HG03378 (cell line): ENCODE data around the gene IGSF9B.
A peak's percentile ranks its signal among the peaks of the same experiment; 100 is the strongest.

ENCODE experiments used
- ATAC-seq: cut with Tn5 transposase; IDR thresholded peaks from one replicate; pipeline ENCODE4 v1.9.1; 2021; ENCODE audit warnings: mild to moderate bottlenecking, moderate library complexity; ENCODE audit not compliant: unreplicated experiment

Gene IGSF9B

DNA sequence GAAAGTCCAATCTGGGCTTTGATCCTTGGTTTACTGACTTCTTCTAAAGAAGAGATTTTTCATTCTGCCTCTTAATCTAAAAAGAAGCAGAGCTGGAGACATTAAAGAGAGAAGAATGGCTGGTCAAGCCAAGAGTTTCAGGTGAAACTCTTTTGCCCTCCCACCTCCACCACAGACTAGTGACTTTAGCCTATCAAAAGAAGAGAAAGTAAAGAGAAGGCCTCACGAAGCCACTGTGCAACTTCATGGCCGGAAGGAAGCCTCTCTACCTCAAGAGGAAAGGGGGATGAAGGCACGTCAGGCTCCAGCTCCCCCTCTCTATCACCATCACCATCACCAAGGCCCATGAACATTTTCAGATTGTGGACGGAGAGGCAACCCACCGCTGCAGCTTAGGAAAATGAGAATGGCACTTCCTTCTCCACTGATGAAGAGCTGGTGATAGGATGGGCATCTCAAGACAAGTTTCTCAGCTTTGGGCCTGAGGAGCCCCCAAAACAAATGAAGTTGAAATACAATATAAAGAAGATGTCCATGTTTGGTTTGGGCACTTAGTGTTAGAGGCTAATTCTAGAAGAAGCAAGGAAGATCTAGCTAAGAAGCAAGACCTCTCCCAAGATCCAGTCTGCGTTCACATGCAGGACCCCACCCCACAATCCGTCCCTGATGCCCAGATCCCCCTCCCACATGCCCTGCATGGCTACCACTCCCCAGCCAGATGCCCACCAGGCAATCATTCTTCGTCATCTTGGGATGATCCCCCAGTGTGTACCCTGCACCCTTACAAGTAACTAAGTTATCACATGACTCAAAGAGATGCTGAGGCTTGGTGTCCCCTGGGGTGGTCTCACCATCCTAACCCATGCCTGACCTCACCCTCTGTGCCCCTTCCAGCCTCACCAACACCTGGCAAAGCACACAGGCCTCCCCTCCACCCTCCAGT is 52.6 kb downstream of the IGSF9B start:
- no peak for ATAC-seq

DNA sequence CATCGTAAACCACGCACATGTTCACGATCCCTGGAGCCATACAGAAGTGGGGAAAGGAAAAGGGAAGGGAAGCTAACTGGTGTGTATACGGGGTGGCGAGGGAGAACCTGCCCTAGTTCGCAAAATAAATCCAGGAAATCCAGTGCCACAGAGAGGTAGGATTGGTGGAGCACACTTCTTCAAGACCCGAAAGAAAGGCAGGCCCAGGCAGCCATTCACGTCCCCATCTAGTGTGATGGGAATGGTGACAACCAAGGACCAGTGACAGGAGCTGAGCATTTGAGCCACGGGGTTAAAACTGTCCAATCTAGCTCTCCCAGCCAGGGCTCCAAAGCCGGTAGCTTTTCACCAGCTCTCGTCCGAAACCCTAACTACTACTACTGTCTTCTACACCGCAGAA is 53.7 kb downstream of the IGSF9B start:
- ATAC-seq: no peak

DNA sequence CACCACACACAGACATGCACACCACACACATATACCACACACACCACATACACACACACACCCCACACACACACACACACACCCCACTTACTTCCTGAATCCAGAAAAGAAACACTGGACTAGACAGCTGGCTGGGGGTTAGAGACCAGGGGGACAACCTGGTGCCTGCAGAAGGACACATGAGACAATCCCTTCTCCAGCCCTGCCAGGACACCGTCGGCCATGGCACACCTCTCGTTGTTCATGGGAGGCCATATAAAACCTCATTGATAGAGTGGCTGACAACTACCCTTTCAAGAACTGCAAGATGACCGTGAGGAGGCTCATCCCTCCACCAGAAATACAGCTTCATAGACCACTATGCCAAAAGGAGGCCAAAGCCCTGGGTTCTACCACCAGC is 54.3 kb downstream of the IGSF9B start:
- no peak for ATAC-seq

DNA sequence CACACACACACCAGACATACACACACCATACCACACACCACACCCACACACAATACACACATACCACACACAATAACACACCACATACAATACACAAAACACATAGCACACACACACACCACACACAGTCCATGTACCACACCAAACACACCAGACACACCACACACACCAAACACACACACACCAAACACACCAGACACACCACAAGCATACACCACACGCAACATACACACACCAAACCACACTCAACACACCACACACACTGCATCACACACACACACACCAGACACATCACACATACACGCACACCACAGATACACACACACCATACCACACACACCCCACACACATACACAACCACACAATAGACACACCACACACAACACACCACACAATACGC is 54.8 kb downstream of the IGSF9B start:
- no peak for ATAC-seq

DNA sequence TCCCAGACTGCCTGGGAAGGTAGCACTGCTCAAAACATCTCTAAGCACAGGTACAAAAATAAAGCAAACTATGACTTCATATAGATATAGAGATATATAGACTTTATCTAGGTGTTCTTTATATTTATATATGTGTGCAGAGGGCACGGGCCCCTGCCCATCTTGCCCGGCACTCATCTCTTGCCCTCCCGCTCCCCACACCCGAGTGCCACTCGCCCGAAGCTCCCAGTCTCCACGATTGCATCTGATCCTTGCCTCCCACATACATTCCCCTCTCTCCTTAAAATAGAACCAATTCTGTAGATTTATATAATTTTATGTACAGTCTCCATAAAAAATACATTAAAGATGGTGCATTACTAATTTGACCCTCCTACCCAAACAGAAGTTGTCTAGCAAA is 55.5 kb downstream of the IGSF9B start:
- no peak for ATAC-seq

DNA sequence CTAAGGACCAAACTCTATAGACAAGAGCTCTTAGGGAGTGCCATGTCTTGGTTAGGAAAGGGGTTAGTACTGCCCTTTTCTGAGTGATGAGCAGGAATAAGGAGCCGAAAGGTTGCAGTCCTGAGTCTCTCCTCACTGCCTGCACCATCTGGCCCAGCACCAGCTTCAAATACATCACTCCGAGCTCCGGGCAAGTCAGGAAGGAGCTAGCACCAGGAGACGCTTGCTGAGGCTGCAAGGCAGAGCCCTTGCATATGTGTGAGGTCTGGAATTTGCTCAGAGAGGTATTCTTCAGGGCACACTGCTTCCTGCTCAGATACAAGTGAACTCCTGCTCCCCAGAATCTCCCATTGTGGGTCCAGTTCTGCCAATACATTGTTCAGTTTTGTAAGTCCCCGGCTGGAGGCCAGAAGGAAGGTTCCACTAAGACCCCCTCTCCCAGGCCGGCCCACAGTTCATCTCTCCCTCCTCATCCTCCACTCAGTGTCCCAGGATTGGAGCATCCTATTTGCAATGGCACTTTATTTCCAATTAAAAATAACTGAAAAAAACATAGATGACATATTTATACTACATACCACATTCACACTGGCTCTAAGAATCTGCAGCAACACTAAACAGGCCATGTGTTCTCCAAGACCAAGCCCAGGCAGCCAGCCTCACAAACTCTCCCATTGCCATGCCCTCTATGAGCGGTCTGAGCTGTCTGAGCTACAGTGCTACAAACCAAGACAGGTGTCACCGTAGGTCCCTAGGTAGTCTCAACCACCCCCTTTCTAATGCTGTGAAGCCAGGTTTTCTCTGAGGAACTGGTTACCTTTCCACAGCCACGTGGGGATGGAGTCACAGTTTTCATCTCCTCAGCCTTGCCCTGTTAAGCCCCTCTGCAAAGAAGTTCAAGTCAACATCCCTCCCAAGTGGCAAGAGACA is 56.3 kb downstream of the IGSF9B start:
- no peak for ATAC-seq

DNA sequence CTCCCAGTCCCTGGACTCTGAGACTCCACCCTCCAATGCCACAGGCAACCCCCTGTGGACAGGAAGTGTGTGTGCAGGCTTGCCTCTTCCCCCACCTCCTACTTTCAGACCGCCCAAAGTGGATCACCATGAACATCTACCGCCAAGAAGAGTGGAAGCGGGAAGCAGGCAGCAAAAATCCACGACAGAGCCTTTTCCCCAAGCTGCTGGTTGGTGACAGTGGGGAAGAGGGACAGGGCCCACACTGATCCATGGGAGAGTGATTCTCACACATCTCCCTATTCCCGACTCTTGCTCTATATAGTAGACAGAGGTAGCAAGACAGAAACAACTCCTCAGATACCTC is 58.0 kb downstream of the IGSF9B start:
- ATAC-seq: no peak

DNA sequence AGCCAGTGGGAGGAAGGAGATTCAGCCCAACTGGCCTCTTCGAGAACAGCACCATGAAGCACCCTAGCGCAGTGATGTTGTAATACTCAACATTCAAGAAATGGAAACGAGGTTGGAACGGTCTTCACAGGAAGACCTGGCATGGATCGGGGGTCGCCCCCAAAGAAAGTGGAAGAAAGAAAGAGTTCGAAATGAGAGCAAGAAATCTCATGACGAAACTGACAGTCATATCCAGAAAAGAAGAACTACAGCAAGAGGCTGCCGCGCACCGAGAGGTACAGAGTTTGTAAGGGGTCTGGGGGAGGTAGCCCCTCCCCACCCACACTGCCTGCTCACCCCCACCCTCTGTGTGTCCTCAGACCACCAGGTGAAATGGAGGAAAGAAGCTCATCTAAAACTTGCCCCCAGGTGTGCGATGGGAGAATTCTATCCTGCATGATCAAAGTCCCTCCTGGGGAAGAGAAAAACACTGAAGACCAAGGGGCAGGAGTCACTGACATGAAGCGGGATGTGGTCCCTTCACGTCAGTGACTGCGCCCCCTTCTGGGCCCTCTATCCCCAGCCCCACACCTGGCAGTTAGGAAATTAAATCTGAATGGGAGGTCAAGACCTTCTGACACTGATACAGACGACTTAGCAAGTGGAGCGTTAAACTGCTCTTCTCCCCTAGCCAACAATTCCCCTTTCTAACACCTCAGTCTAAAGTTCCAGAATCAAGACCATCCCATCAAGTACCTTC is 58.6 kb downstream of the IGSF9B start:
- ATAC-seq: peak; percentile 48

DNA sequence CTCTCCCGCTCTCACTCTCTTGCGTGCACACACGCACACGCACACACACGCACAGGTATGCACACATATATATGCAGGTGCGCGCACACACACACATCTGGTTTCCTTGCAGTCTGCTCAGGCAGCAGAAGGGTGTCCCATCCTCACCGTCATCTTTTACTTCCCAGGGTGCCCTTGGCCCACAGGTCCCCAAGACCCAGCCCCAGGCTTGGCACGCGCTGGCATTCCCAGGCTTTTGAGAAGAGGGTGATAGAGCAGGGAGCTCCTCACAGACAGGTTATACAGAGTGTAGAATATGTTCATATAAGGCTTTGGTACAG is 59.5 kb downstream of the IGSF9B start:
- no peak for ATAC-seq

DNA sequence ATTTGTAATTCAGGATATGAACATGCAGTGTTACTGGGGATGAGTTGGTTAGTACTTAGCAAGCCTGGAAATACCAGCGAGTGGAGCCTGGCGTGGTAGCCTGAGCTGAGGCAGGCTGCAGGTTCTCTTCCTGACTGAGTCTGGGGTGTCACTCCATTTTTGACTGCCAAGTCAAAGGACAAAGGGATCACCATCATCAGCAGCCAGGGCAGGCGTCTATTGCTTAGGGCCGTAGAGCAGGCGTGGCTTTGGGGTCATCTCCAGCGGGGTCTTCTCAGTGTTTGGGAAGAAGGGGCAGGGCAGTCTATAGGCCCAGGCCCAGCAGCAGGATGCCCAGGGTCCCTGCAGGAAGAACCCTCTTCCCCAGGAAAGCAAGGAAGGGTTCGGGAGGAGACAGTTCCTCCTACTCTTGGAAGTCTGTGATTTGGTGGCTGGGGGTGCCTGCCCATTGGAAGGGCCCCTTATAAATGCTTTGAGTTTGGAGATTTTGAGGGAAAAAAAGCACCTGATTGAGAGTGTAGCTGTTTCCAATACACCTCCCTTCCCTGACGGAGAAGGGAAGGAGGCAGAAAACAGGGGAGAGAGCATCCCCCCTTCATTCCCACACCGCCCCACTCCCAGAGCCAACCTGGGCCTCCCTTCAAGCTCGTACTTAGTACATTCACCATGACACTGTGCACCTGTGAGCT is 60.0 kb downstream of the IGSF9B start:
- no peak for ATAC-seq

DNA sequence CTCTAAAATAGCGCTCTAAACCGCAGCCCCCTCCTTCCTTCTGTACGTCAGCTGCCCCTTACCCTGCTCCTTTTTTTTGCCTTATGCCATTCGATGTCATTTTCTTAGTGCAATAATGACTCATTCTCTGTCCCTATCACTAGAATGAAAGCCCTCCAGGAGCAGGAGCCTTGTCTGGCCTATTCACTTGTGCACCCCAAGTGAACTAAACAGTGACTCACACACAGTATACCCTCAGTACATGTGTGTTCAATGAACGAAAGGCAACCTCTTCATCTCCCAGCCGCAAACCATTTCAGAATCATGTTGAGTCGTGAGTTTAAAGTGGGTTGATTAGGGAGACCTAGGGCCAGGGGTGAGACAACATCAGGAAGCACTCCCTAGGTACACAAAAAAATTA is 60.7 kb downstream of the IGSF9B start:
- peak; percentile 44 for ATAC-seq

DNA sequence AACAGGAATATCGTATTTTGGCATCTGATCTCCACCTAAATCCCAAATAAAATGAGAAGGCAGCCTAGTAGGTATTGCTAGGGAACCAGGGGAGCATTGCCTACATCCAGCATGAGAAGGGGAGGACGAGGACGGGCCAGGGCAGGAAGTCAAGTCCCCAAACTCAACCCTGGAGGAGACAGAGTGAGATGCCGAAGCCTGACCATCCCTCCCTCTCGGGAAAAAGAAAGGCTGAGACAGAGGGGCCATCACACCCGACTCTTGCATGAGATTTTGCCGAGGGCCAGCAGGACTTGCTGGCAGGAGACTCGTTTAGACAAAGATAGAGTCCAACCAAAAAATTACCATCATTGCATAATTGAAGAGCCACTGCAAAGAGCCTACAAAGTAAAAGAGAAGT is 61.2 kb downstream of the IGSF9B start:
- peak; percentile 22 for ATAC-seq

DNA sequence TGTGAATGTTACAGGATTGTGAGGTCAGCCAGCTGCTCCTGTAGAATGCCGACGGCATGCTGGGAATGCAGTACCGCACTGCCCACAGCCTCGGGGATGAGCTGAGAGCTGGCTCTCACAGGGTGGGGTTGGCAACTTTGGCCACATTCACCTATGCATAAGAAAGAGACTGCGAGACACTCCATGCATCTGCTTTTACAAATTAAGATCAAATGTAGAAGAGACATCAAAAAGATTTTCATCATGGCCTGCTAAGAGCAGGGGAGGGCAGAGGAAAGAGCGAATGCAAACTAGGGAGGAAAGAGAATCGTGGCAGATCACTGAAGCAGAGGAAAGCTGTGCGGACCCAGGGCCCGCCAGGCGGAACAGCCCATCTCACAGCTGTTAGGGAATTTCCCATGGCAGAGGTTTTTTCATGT is 61.7 kb downstream of the IGSF9B start:
- ATAC-seq: peak; percentile 79

DNA sequence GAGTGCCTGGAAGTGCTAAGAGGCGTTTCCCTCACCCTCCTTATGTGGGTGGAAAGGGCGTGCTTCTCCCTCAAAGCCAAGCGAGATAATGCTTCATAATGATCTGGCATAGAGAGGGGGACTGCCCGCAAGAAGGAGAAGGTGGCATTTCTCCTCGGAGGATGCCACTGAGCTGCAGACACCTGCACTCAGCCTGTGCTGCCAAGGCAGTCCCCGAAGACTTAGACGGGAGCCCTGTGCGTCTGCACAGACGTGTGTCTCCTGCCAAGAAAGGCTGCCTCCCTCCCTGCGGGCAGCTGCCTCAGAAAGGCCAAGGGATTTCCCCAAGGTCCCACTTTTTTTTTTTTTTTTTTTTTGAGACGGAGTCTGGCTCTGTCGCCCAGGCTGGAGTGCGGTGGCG is 63.4 kb downstream of the IGSF9B start:
- no peak for ATAC-seq

DNA sequence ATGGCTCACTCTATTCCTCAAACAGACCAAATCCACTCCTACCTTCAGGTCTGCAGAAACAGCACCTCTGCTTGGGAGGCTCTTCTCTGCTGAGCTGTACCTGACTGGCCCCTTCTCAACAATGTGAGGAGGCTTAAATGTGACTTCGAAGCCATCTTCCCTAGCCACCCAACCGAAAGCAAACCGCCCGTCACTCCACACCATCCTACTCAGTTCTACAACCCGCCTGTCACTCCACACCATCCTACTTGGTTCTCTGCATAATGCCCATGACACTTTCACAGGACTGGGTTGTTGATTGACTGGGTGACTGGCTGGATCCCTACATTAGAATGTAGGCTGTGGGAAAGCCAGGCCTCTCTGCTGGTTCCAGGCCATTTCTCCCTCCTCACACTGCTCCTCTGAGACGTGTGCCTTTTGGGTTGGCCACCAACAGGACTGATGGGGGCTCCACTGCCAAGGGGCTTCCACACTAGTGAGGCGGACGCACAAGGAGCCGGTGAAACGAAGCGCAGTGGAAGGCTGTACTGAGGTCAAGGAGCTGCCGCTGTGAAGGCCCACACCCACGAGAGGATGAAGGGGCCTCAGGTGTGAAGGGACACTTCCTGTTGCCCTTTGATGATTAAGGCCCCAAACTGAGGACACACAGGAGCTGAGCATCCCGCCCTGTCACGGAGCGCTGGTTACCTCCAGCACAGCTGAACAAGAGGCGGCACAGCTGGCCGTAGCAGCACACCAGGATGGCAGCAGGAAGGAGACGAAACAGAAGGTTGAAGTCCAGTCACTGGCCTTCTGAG is 64.0 kb downstream of the IGSF9B start:
- no peak for ATAC-seq

DNA sequence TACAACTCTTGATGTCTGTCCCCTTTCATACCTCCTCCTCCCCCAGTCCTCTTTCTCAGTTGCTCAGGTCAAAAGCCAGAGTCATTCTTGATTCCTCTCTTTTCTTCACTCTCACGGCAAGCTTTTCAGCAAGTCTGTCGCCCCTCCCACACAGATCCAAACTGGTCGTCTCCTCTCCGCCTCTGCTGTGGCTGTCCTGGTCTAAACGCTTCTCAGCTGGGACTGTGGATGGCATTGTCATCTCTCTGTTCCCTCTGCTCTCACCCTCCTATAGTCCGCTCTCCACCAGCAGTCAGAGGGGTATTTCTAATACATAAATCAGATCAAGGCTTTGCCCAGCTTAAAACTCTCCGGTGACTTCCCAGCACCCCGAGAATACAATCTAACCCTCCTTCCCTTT is 64.6 kb downstream of the IGSF9B start:
- ATAC-seq: no peak

DNA sequence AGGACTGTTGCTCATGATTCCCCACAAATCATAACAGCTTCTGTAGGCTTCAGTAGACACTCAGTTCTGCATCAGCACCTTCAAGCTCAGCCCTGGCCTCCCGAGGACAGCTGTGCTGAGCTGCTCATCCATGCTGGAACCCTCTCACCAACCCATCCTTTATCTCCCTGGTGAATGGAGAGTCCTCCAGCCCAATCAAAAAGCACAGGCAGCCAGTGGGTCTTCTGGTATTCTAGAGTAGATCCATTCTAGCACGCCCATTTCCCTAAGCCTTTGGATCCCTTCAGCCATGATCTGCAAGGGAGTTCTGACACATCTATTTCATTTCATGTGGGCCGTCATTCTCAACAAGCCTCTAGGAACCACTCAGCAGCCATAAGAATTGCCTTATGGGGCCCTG is 66.9 kb downstream of the IGSF9B start:
- ATAC-seq: no peak

DNA sequence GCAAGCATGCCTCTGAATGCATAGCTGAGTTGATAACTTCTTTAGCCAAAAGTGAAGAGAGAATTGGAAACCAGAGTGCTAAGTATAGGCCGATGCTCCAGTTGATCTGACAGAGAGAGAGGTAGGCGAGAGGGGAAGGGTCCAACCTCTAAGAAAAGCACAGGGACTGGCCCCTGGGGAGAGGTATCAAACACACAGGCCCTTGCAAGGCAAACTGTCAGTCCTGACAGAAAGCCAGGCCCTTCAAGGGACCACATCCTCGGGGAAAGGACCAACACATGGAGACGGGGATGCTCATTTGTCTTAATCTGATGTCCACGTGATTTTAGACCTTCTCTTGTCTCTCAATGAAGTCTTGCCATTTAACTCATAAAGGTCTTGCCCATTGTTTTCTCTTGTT is 67.6 kb downstream of the IGSF9B start:
- ATAC-seq: no peak

DNA sequence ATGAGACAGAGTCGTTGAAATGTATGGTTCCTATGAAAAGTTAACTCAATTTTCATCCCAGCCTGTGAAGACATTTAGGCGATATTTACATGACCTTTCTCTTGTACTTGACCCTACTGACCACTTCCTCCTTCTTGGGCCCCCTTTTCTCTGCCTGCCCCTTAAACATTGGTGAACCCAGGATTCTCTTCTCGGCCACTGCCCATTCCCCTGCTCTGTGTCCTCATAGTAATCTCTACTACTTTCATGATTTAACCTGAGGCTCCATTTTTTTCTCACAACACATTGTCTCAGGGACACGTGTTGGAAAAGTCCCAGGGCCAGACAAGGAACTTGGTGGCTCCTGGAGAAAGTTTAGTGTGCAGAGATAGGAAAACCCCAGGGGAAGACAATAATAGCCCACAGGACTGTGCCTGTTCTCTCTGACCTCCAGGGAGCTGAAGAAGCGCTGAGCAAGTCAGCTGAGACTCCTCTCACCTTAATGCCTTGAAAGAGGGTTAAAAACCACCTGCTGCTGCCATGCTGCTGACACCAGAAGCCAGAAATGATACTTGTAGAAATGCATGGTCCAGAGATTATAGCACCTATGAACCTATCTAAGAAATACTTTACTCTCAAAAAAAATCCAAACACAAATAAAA is 69.0 kb downstream of the IGSF9B start:
- ATAC-seq: no peak

DNA sequence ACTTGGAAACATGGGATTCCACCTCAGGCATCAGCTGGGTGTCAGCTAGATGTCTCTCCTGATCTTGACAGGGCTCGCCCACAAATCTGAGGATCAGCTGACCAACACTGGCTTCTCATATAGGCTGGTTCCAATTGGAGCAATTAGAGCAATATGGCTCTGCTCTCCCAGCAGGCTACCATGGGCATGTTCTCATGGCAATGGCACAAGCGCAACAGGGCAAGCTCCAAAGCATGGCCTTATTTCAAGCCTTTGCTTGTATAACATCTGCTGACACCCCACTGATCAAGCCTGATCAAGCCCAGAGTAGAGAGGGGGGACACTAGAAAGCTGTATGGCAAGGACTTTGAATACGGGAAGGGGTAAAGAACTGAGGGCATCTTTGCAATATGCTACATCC is 70.7 kb downstream of the IGSF9B start:
- ATAC-seq: no peak
